SK-N-SH (cell line): ENCODE data around the gene LGALS3. TPM values are rescaled to one million over a fixed set of nuclear protein-coding genes. Genes with fewer than 3 reads are reported as not detected.

Experiments used
- CTCF ChIA-PET: fragments of 300-600, 350-600 bp; formaldehyde crosslinking; extraction: SDS; loops from one replicate; lab custom pipeline; 2021; lab: Yijun Ruan, JAX
- POLR2A ChIA-PET: fragments of 350-600 bp; sonication (Branson Sonifier 250); formaldehyde crosslinking; extraction: SDS; loops from one replicate; lab custom pipeline; 2020; ENCODE audit warnings: antibody characterized with exemption, inconsistent platforms; lab: Yijun Ruan, JAX
- DNase-seq: peaks from one replicate; pipeline ENCODE4 v3.0.0; 2012
- H2AFZ ChIP-seq: fragments of 200-600 bp; sonication (generic); 2 replicates; pipeline ENCODE4 v1.8.1; 2016; ENCODE audit warnings: antibody characterized with exemption, mild to moderate bottlenecking, low read depth
- H3F3A ChIP-seq: fragments of 200-600 bp; sonication (generic); replicated peaks from 2 replicates; pipeline ENCODE3; 2016; ENCODE audit warnings: antibody characterized with exemption, mild to moderate bottlenecking; ENCODE audit not compliant: insufficient read depth
- H3K27ac ChIP-seq, 2 experiments: fragments of 200-500 bp in 1 of 2; fragments of 200-600 bp in 1 of 2; sonication (Bioruptor generic) in 1 of 2; sonication (generic), shearing (Covaris generic) in 1 of 2; 2 replicates each; pipeline versions ENCODE4 v1.5.1 to v1.6.1; 2014 to 2016; ENCODE audit warnings: low read depth in 2 of 2, inconsistent platforms in 1 of 2, low read length in 1 of 2, mild to moderate bottlenecking in 1 of 2, mixed read lengths in 1 of 2
- H3K27me3 ChIP-seq: fragments of 200-600 bp; sonication (generic), shearing (Covaris generic); 2 replicates; pipeline ENCODE4 v1.6.1; 2016; ENCODE audit warnings: mixed run types; ENCODE audit not compliant: insufficient read depth
- H3K36me3 ChIP-seq, 2 experiments: fragments of 200-500 bp in 1 of 2; fragments of 200-600 bp in 1 of 2; sonication (Bioruptor generic) in 1 of 2; sonication (generic) in 1 of 2; replicated peaks in 1 of 2; 2 replicates each; pipeline versions ENCODE3 to v1.5.1; 2014 to 2016; ENCODE audit warnings: low read length in 1 of 2, mild to moderate bottlenecking in 1 of 2; ENCODE audit not compliant: insufficient read depth in 2 of 2, control insufficient read depth in 1 of 2
- H3K4me1 ChIP-seq, 2 experiments: fragments of 200-500 bp in 1 of 2; fragments of 200-600 bp in 1 of 2; sonication (Bioruptor generic) in 1 of 2; sonication (generic), shearing (Covaris generic) in 1 of 2; 2 replicates each; pipeline versions ENCODE4 v1.5.1 to v1.6.1; 2014 to 2016; ENCODE audit warnings: low read depth in 1 of 2, low read length in 1 of 2, mixed run types in 1 of 2; ENCODE audit not compliant: insufficient read depth in 2 of 2, control insufficient read depth in 1 of 2
- H3K4me2 ChIP-seq: fragments of 200-600 bp; sonication (generic), shearing (Covaris generic); 2 replicates; pipeline ENCODE4 v1.6.1; 2017; ENCODE audit warnings: mixed run types
- H3K4me3 ChIP-seq, 2 experiments: fragments of 200-500 bp in 1 of 2; fragments of 200-600 bp in 1 of 2; sonication (Bioruptor generic) in 1 of 2; sonication (generic), shearing (Covaris generic) in 1 of 2; 2 replicates each; pipeline versions ENCODE4 v1.5.1 to v1.8.1; 2014 to 2016; ENCODE audit warnings: low read depth in 2 of 2, inconsistent platforms in 1 of 2, low read length in 1 of 2, mild to moderate bottlenecking in 1 of 2, mixed read lengths in 1 of 2, moderate library complexity in 1 of 2
- H3K79me2 ChIP-seq: fragments of 200-600 bp; sonication (generic); 2 replicates; pipeline ENCODE4 v1.8.1; 2017; ENCODE audit warnings: mild to moderate bottlenecking; ENCODE audit not compliant: insufficient read depth
- H3K9ac ChIP-seq: fragments of 200-600 bp; sonication (generic); 2 replicates; pipeline ENCODE4 v1.6.1; 2017; ENCODE audit warnings: mixed run types
- H3K9me2 ChIP-seq: fragments of 200-600 bp; sonication (generic); 2 replicates; pipeline ENCODE4 v1.6.1; 2017; ENCODE audit warnings: mixed run types
- H3K9me3 ChIP-seq: fragments of 200-600 bp; sonication (generic); 2 replicates; pipeline ENCODE4 v1.6.1; 2017; ENCODE audit warnings: mixed run types, mild to moderate bottlenecking, moderate library complexity
- H4K20me1 ChIP-seq: fragments of 200-600 bp; sonication (generic); 2 replicates; pipeline ENCODE4 v1.6.1; 2017; ENCODE audit warnings: mild to moderate bottlenecking, mixed run types; ENCODE audit not compliant: insufficient read depth
- CHD2 ChIP-seq: fragments of 150-350 bp; IDR thresholded peaks from 2 replicates; pipeline ENCODE4 v1.6.1; 2018; ENCODE audit warnings: low read length; ENCODE audit not compliant: partially characterized antibody
- FOSL2 ChIP-seq: IDR thresholded peaks from 2 replicates; pipeline ENCODE4 v1.4.0; 2012; ENCODE audit warnings: low read depth, mild to moderate bottlenecking, moderate library complexity, borderline replicate concordance
- FOXM1 ChIP-seq: IDR thresholded peaks from 2 replicates; pipeline ENCODE4 v1.4.0; 2012; ENCODE audit warnings: low read depth, mild to moderate bottlenecking
- GABPA ChIP-seq: IDR thresholded peaks from 2 replicates; pipeline ENCODE4 v1.4.0; 2012; ENCODE audit warnings: low read depth, mild to moderate bottlenecking
- MXI1 ChIP-seq: IDR thresholded peaks from 2 replicates; pipeline ENCODE4 v1.6.1; 2012; ENCODE audit warnings: mild to moderate bottlenecking, low read depth, low read length, improper control_type of control experiment
- NFIC ChIP-seq: IDR thresholded peaks from 2 replicates; pipeline ENCODE4 v1.4.0; 2012; ENCODE audit warnings: borderline replicate concordance
- RXRA ChIP-seq: IDR thresholded peaks from 2 replicates; pipeline ENCODE4 v1.4.0; 2012; ENCODE audit warnings: low read depth, mild to moderate bottlenecking, borderline replicate concordance
- SMC3 ChIP-seq: IDR thresholded peaks from 2 replicates; pipeline ENCODE4 v1.6.1; 2012; ENCODE audit warnings: low read depth, low read length, improper control_type of control experiment
- TCF12 ChIP-seq: IDR thresholded peaks from 2 replicates; pipeline ENCODE4 v1.4.0; 2012
- YY1 ChIP-seq: IDR thresholded peaks from 2 replicates; pipeline ENCODE4 v1.4.0; 2012; ENCODE audit warnings: low read depth, mild to moderate bottlenecking
- WGBS: methylation state at CpG from one replicate; pipeline ENCODE4 v1.1.6; 2017; ENCODE audit warnings: low lambda C conversion rate; 5-methylcytosine and 5-hydroxymethylcytosine counted together
- polyA plus RNA-seq, 3 experiments: library from polyadenylated mRNA; depleted of rRNA; stranded (reverse); fragments of >200 nt; gene quantifications; 2 replicates each; pipeline ENCODE4 v1.2.3, GENCODE V29; 2012
- TF ChIP-seq, protein P1 (sequence below): IDR thresholded peaks from 2 replicates; pipeline ENCODE4 v1.4.0; 2012; ENCODE audit warnings: low read depth, borderline replicate concordance
- TF ChIP-seq, protein P2 (sequence below): IDR thresholded peaks from 2 replicates; pipeline ENCODE4 v1.6.1; 2012; ENCODE audit warnings: mild to moderate bottlenecking, low read depth, low read length, moderate library complexity
- TF ChIP-seq, protein P3 (sequence below): IDR thresholded peaks from 2 replicates; pipeline ENCODE4; 2012
- TF ChIP-seq, protein P4 (sequence below): IDR thresholded peaks from 2 replicates; pipeline ENCODE4 v1.4.0; 2012; ENCODE audit warnings: low read depth

The LGALS3 gene
- polyA plus RNA-seq, 1 of the 3 experiments (the other 2 are of a cell fraction), result 59.8 TPM

DNA sequence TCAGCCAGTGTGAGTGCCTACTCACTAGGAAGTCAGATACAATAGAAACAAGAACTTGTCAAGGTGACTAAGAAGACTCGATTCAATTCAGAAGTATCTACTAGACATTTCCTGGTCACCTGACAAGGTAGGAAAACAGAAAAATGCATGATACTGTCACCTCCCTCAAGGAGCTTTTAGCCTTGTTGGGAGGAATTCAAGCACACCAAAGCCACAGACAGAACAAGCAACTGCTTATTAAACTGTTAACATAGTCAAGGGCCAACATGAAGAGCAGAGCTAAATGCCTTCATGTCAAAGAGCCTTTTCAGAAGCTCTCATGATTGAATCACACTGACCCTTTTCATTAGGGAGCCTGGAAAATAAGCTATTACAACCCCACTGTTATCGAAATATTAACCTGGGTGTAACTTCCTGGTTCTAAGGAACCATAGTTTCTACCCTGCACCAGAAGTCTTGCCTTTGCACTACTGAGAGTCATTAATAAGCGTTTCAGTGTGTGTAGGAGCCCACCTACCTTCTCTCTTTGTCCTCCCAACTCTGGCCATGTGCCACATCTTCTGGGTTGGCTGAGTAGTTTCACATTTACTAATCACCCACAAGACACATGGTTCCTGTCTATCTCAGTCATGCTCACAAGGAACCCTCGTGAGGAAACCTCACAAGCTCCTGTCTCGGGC, 31.0 kb upstream of the LGALS3 start:
- Histone ChIP-seq H2AFZ (no peak overlapping the region; the same call in 1 of the 2 replicates), H3F3A (peaks cover 6% of the 10 kb centered on the region), H3K27me3 (no peaks in the 10 kb centered on the region), H3K27ac (no peak overlapping the region), H3K4me3 (no peak overlapping the region), H3K4me2 (no peak overlapping the region), H3K9me2 (no peaks in the 10 kb centered on the region), H3K9ac (no peak overlapping the region), H3K9me3 (no peaks in the 10 kb centered on the region), H3K4me1 (peaks cover 10 to 19% of the 10 kb centered on the region in 2 experiments), H4K20me1 (no peaks in the 10 kb centered on the region), H3K79me2 (no peaks in the 10 kb centered on the region), H3K36me3 (no peaks in the 10 kb centered on the region)
- no peak for DNase-seq
- TF ChIP-seq, protein P1, sequence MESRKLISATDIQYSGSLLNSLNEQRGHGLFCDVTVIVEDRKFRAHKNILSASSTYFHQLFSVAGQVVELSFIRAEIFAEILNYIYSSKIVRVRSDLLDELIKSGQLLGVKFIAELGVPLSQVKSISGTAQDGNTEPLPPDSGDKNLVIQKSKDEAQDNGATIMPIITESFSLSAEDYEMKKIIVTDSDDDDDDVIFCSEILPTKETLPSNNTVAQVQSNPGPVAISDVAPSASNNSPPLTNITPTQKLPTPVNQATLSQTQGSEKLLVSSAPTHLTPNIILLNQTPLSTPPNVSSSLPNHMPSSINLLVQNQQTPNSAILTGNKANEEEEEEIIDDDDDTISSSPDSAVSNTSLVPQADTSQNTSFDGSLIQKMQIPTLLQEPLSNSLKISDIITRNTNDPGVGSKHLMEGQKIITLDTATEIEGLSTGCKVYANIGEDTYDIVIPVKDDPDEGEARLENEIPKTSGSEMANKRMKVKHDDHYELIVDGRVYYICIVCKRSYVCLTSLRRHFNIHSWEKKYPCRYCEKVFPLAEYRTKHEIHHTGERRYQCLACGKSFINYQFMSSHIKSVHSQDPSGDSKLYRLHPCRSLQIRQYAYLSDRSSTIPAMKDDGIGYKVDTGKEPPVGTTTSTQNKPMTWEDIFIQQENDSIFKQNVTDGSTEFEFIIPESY, result no peak
- no peak for TF ChIP-seq CHD2
- TF ChIP-seq, protein P2, sequence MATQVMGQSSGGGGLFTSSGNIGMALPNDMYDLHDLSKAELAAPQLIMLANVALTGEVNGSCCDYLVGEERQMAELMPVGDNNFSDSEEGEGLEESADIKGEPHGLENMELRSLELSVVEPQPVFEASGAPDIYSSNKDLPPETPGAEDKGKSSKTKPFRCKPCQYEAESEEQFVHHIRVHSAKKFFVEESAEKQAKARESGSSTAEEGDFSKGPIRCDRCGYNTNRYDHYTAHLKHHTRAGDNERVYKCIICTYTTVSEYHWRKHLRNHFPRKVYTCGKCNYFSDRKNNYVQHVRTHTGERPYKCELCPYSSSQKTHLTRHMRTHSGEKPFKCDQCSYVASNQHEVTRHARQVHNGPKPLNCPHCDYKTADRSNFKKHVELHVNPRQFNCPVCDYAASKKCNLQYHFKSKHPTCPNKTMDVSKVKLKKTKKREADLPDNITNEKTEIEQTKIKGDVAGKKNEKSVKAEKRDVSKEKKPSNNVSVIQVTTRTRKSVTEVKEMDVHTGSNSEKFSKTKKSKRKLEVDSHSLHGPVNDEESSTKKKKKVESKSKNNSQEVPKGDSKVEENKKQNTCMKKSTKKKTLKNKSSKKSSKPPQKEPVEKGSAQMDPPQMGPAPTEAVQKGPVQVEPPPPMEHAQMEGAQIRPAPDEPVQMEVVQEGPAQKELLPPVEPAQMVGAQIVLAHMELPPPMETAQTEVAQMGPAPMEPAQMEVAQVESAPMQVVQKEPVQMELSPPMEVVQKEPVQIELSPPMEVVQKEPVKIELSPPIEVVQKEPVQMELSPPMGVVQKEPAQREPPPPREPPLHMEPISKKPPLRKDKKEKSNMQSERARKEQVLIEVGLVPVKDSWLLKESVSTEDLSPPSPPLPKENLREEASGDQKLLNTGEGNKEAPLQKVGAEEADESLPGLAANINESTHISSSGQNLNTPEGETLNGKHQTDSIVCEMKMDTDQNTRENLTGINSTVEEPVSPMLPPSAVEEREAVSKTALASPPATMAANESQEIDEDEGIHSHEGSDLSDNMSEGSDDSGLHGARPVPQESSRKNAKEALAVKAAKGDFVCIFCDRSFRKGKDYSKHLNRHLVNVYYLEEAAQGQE, result no peak
- no peak for TF ChIP-seq RXRA
- TF ChIP-seq SMC3, result no peak
- no peak for TF ChIP-seq NFIC
- no peak for TF ChIP-seq MXI1
- 88% methylated on average over 5 of the region's 5 CpGs for WGBS
- CTCF ChIA-PET, result interaction anchor here (1.4 to 3.9 kb wide), 2 partner anchors 40 to 62 kb away, joined by 4 to 16 read pairs; no protein-coding TSS in a partner anchor
- POLR2A ChIA-PET, result no interaction called here

DNA sequence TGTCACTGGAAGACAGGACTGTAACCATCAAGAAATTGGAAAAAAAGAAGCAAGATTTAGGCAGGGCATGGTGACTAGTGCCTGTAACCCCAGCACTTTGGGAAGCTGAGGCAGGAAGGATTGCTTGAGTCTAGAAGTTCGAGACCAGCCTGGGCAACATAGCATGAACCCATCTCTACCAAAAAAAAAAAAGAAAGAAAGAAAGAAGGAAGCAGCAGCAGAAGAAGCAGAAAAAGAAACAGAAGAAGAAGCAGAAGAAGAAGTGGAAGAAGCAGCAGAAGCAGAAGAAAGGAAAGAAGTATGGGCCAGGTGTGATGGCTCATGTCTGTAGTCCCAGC, 30.5 kb upstream of the LGALS3 start:
- Histone ChIP-seq H3K4me2 (no peak overlapping the region), H4K20me1 (no peaks in the 10 kb centered on the region), H3F3A (peaks cover 8% of the 10 kb centered on the region), H3K9me3 (no peaks in the 10 kb centered on the region), H3K79me2 (no peaks in the 10 kb centered on the region), H3K9ac (no peak overlapping the region), H3K27me3 (no peaks in the 10 kb centered on the region), H3K4me3 (no peak overlapping the region), H3K4me1 (peaks cover 15 to 22% of the 10 kb centered on the region in 2 experiments), H3K27ac (no peak overlapping the region), H3K36me3 (no peaks in the 10 kb centered on the region), H2AFZ (no peak overlapping the region), H3K9me2 (no peaks in the 10 kb centered on the region)
- ChIA-PET POLR2A (no interaction called here), CTCF (interaction anchor here (1.4 to 3.9 kb wide), 2 partner anchors 39 to 62 kb away, joined by 4 to 16 read pairs; no protein-coding TSS in a partner anchor)
- no peak for DNase-seq
- 81% methylated on average over 1 of the region's 1 CpG for WGBS
- TF ChIP-seq, protein P2, result no peak
- no peak for TF ChIP-seq GABPA
- TF ChIP-seq, protein P3, sequence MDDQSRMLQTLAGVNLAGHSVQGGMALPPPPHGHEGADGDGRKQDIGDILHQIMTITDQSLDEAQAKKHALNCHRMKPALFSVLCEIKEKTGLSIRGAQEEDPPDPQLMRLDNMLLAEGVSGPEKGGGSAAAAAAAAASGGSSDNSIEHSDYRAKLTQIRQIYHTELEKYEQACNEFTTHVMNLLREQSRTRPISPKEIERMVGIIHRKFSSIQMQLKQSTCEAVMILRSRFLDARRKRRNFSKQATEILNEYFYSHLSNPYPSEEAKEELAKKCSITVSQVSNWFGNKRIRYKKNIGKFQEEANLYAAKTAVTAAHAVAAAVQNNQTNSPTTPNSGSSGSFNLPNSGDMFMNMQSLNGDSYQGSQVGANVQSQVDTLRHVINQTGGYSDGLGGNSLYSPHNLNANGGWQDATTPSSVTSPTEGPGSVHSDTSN, result no peak
- TF ChIP-seq FOSL2, result no peak
- TF ChIP-seq, protein P4, sequence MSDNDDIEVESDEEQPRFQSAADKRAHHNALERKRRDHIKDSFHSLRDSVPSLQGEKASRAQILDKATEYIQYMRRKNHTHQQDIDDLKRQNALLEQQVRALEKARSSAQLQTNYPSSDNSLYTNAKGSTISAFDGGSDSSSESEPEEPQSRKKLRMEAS, result no peak
- no peak for TF ChIP-seq TCF12
- no peak for TF ChIP-seq FOXM1
- no peak for TF ChIP-seq YY1
